ENCODE results near the gene LIPT2. TPM values are rescaled to one million over a fixed set of nuclear protein-coding genes. Genes with fewer than 3 reads are reported as not detected.

The LIPT2 gene
- total RNA-seq, 1 experiment from 2014 or later, result 7.9 TPM

DNA sequence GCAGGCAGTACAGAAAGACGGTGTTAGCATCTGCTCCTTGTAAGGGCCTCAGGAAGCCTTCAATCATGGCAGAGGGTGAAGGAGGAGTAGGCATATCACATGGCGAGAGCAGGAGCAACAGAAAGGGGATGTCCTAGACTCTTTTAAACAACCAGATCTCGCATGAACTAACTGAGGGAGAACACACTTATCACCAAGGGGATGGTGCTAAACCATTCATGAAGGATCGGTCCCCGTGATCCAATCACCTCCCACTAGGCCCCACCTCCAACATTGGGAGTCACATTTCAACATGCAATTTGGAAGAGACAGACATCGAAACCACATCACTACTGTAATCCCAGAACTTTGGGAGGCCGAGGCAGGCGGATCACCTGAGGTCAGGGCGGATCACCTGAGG is 39.9 kb upstream of the LIPT2 start:
- BruUV-seq (replicated peaks), result no TSS peak
- no peak overlapping the region for H3K27ac Mint-ChIP-seq (ENCODE audit: low read depth, unreplicated experiment)
- no peak overlapping the region for H3K4me3 Mint-ChIP-seq (ENCODE audit: unreplicated experiment)
- intact Hi-C loops (cut with micrococcal nuclease), result no loop called here
- CTCF ChIA-PET, result no interaction called here
- no peaks in the 10 kb centered on the region for H3K27me3 Mint-ChIP-seq (ENCODE audit: insufficient read depth, unreplicated experiment)
- DNase-seq (ENCODE audit: unreplicated experiment), result no peak
- POLR2A ChIA-PET, result no interaction called here
- TF ChIP-seq, protein P1, sequence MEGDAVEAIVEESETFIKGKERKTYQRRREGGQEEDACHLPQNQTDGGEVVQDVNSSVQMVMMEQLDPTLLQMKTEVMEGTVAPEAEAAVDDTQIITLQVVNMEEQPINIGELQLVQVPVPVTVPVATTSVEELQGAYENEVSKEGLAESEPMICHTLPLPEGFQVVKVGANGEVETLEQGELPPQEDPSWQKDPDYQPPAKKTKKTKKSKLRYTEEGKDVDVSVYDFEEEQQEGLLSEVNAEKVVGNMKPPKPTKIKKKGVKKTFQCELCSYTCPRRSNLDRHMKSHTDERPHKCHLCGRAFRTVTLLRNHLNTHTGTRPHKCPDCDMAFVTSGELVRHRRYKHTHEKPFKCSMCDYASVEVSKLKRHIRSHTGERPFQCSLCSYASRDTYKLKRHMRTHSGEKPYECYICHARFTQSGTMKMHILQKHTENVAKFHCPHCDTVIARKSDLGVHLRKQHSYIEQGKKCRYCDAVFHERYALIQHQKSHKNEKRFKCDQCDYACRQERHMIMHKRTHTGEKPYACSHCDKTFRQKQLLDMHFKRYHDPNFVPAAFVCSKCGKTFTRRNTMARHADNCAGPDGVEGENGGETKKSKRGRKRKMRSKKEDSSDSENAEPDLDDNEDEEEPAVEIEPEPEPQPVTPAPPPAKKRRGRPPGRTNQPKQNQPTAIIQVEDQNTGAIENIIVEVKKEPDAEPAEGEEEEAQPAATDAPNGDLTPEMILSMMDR (IDR thresholded peaks at IDR 0.05; ENCODE audit: unreplicated experiment), result no peak
- no peaks in the 10 kb centered on the region for H3K4me1 Mint-ChIP-seq (ENCODE audit: insufficient read depth, unreplicated experiment)
- no peaks in the 10 kb centered on the region for H3K9me3 Mint-ChIP-seq (ENCODE audit: unreplicated experiment)
- H3K36me3 Mint-ChIP-seq (ENCODE audit: insufficient read depth, unreplicated experiment), result peaks cover 6% of the 10 kb centered on the region

DNA sequence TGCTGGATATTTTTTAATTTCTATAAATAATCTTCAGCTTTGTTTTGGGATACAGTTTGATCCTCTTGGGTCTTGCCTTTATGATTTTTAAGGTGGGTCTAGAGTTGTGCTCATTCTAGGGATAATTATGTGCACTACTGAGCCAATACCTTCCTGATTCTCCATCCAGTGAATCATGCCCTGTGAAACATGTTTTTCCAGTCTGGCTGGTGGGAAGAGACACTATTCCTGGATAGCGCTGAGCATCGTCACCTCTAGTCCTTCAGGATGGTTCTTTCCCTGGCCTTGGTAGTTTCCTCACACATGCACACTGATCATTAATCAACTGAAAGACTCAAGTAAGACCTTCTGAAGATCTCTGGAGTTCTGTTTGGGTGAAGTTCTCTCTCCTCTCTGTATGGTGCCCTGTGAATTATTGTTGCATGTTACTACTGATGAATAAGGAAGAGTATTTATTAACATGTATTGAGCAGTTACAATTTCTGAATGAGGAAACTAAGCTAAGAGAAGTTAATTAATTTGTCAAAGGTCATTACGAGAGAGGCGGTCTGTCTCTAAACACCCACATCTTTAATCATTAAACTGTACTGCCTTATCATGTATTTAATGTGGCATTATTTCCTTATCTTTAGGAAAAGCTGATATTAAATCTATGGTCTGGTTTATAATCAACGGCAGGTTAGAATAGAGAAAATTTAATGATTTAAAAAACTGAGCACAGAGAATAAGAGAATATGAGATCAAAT is 39.1 kb upstream of the LIPT2 start:
- no peaks in the 10 kb centered on the region for H3K4me1 Mint-ChIP-seq (ENCODE audit: insufficient read depth, unreplicated experiment)
- POLR2A ChIA-PET, result no interaction called here
- intact Hi-C loops (cut with micrococcal nuclease), result no loop called here
- BruUV-seq (replicated peaks), result no TSS peak
- TF ChIP-seq, protein P1 (IDR thresholded peaks at IDR 0.05; ENCODE audit: unreplicated experiment), result no peak
- H3K4me3 Mint-ChIP-seq (ENCODE audit: unreplicated experiment), result no peak overlapping the region
- no peaks in the 10 kb centered on the region for H3K9me3 Mint-ChIP-seq (ENCODE audit: unreplicated experiment)
- CTCF ChIA-PET, result no interaction called here
- H3K36me3 Mint-ChIP-seq (ENCODE audit: insufficient read depth, unreplicated experiment), result peaks cover 6% of the 10 kb centered on the region
- H3K27me3 Mint-ChIP-seq (ENCODE audit: insufficient read depth, unreplicated experiment), result no peaks in the 10 kb centered on the region
- no peak for DNase-seq (ENCODE audit: unreplicated experiment)
- no peak overlapping the region for H3K27ac Mint-ChIP-seq (ENCODE audit: low read depth, unreplicated experiment)

DNA sequence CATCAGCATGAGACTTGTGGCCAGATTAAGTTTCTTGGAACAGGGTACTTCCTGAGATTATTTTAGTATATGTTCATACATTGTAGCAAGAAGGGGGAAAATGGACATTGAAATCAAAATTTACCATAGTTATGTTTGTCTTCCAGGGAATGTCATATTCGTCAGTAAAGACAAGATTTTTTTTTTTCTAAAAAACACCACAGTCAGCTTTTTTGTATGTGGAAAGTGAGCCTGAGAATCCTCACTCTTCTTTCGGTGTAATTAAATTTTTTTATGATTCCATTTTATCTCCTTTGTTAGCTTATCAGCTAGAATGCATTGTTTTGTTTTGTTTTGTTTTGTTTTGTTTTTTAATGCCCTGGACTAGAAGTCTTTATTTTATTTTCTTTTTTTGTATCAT is 31.5 kb upstream of the LIPT2 start:
- no peaks in the 10 kb centered on the region for H3K4me1 Mint-ChIP-seq (ENCODE audit: insufficient read depth, unreplicated experiment)

DNA sequence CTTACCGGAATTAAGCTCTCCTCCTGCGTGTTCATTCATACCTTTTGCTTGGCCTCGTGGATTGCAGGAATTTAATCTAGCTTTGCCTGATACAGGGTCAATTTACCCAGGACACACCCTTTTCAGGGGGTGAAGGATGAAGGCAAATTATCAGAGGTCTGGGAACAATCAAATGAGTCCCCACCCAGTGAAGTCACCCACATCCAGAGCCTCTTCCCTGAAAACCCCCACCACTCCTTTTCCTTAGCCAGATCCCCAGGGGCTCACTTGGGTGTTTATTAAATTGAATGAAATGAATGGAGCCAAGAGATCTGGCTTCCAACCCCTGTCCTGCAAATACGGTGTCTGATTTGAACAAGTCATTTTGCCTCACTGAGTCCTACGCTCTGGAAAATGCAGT is 31.0 kb upstream of the LIPT2 start:
- CTCF ChIA-PET, result interaction anchor here (1.0 kb wide), 1 partner anchor 75 kb away, joined by 3 read pairs; no protein-coding TSS in a partner anchor
- no peaks in the 10 kb centered on the region for H3K4me1 Mint-ChIP-seq (ENCODE audit: insufficient read depth, unreplicated experiment)
- H3K27me3 Mint-ChIP-seq (ENCODE audit: insufficient read depth, unreplicated experiment), result no peaks in the 10 kb centered on the region
- no peak overlapping the region for H3K27ac Mint-ChIP-seq (ENCODE audit: low read depth, unreplicated experiment)
- POLR2A ChIA-PET, result interaction anchor here (1.0 to 1.6 kb wide), 3 partner anchors 12 to 31 kb away, joined by 3 to 9 read pairs (median 4); partner anchors contain the start of gene LIPT2
- H3K9me3 Mint-ChIP-seq (ENCODE audit: unreplicated experiment), result no peaks in the 10 kb centered on the region
- intact Hi-C loops (cut with micrococcal nuclease), result no loop called here
- no peak overlapping the region for H3K4me3 Mint-ChIP-seq (ENCODE audit: unreplicated experiment)
- BruUV-seq (replicated peaks), result no TSS peak
- TF ChIP-seq, protein P1 (IDR thresholded peaks at IDR 0.05; ENCODE audit: unreplicated experiment), result no peak
- H3K36me3 Mint-ChIP-seq (ENCODE audit: insufficient read depth, unreplicated experiment), result no peaks in the 10 kb centered on the region
- DNase-seq (ENCODE audit: unreplicated experiment), result no peak

More for the DNA sequence above, 31.5 kb upstream of the LIPT2 start:
- TF ChIP-seq, protein P1 (IDR thresholded peaks at IDR 0.05; ENCODE audit: unreplicated experiment), result no peak
- H3K4me3 Mint-ChIP-seq (ENCODE audit: unreplicated experiment), result no peak overlapping the region
- H3K27ac Mint-ChIP-seq (ENCODE audit: low read depth, unreplicated experiment), result no peak overlapping the region
- ChIA-PET CTCF (no interaction called here), POLR2A (interaction anchor here (1.0 to 1.2 kb wide), 2 partner anchors 13 to 31 kb away, joined by 3 to 4 read pairs; partner anchors contain the start of gene LIPT2)
- no peaks in the 10 kb centered on the region for H3K36me3 Mint-ChIP-seq (ENCODE audit: insufficient read depth, unreplicated experiment)
- H3K9me3 Mint-ChIP-seq (ENCODE audit: unreplicated experiment), result no peaks in the 10 kb centered on the region
- BruUV-seq (replicated peaks), result no TSS peak
- no peaks in the 10 kb centered on the region for H3K27me3 Mint-ChIP-seq (ENCODE audit: insufficient read depth, unreplicated experiment)
- DNase-seq (ENCODE audit: unreplicated experiment), result no peak
- intact Hi-C loops (cut with micrococcal nuclease), result no loop called here
